Forelimb muscle (tissue), 1 donor: ENCODE data around the gene KRT85. TPM values are rescaled to one million over a fixed set of nuclear protein-coding genes. Genes with fewer than 3 reads are reported as not detected.
"Not testable (repeated sequence)": the region's sequence is repeated elsewhere in the genome, so short reads cannot be mapped to it uniquely, and the experiment has no call there.

Experiments
- DNase-seq: peaks from one replicate; pipeline ENCODE4 v3.0.0-alpha.2; 2013; ENCODE audit warnings: low read depth
- polyA plus RNA-seq: library from polyadenylated mRNA; unstranded; fragments of 120-200 nt; gene quantifications from one replicate; pipeline ENCODE4 v1.2.1, GENCODE V29; 2013; ENCODE audit not compliant: insufficient read length

Gene KRT85
- polyA plus RNA-seq, 1 donor, result not detected

- DNase-seq, result no peak
Measured at GRCh38 chr12:52324153-52324444, 43.2 kb downstream of the KRT85 start.

DNA sequence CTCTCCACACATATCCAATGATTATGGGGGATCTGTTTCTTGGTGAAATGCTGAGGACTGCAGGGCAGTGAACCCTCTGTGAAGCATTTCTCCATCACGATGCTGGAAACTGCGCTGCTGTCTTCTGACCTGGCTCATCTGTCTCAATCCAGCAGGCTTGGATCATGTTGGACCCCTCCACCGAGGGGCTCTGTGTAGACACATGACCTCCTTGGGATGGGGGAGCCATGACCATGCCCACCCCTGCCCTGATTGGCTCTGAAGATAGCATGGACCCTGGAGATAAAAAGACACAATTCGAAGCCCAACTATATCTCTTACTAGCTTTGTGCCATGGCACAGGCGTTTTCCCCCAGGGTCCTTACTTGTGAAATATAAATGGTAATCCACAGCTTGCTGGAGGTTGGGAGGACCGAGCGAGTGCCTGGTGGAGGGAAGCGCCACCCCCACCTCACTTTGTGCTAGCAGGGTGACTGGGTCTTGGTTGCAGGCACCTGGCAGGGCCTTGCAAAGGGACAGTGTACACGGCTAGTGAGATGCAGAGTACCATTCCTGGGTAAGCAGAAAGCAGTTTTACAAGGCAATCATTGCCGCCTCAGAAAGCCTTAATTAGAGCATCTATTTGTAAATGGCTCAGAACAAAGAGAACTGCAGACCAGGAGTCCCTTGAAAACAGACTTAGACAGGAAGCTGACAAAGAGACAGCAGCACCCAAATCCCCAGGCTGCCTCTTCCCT lies 43.7 kb downstream of the KRT85 start:
- DNase-seq, result no peak

DNA sequence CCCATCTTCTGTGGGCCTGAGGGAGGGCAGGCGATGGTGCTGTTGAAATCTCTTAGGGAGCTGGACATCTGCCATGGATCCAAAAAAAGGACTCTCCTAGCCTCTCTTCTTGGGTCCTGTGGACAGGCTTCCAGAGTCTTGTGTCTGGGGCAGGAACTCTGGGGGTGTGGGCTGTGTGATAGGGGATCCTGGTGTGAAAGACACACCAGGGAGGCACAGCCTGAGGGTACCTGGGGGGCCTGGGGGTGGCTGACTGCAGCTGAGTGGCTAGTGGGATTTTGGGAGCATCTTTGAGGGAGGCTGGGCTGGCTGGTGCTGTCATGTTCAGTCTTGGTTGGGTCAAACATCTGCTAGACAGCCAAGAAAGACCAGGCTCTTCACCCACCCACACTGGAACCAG lies 44.3 kb downstream of the KRT85 start:
- DNase-seq, result no peak

- DNase-seq, result no peak
Measured at GRCh38 chr12:52322069-52322468, 45.2 kb downstream of the KRT85 start.

DNA sequence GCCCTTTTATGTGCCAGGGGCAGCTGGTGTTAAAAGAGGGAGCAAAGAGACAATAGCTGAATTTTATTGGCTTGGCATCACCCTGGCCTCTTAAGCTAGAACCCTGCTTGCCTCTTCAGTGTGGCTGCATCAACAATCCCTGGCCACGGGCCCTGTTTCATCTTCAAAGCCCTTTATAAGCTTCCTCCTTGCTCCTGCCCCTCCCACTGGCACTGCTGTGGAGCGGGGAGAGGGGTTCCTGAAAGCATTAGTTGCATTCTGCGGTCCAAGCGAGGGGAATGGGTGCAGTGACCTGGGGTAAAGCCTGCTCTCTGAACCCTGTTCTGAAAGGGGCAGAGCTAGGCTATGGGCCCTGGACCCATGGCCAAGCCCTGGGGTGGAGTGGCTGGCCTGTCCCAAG lies 45.9 kb downstream of the KRT85 start:
- DNase-seq, result no peak

DNA sequence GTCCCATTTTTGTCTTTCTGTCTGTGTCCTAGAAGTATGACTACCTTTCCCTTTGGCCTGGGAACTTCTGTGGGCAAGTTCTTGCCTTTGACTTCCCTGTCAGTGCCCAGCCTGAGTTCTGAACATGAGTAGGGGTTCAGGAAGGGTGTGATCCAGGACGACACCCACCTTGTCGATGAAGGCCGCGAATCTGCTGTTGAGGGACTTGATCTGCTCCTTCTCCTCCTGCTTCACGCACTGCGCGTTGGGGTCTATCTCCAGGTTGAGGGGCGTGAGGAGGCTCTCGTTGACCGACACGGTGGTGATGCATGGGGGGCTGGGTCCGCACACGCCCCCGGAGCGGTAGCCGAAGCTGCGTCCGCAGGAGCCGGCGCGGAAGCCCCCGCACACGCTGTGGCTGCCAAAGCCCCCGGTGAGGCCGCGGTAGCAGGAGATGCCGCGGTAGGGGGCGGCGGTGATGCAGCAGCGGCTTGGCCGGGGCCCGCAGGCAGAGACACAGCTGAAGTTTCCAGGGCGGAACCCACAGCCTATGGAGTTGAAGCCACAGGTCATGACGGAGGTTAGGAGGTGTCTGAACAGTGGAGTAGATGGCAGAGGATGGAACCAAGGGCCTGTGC lies 46.4 kb downstream of the KRT85 start, which contains the start of gene KRT83:
Gene KRT83 (minus strand): TSS at position 615 of the 617 bp plus-strand sequence. CDS start 63 bp downstream, at position 552.
- DNase-seq, result no peak

GRCh38 chr12:52319097-52319496 lies 48.2 kb downstream of the KRT85 start:
- no peak for DNase-seq

DNA sequence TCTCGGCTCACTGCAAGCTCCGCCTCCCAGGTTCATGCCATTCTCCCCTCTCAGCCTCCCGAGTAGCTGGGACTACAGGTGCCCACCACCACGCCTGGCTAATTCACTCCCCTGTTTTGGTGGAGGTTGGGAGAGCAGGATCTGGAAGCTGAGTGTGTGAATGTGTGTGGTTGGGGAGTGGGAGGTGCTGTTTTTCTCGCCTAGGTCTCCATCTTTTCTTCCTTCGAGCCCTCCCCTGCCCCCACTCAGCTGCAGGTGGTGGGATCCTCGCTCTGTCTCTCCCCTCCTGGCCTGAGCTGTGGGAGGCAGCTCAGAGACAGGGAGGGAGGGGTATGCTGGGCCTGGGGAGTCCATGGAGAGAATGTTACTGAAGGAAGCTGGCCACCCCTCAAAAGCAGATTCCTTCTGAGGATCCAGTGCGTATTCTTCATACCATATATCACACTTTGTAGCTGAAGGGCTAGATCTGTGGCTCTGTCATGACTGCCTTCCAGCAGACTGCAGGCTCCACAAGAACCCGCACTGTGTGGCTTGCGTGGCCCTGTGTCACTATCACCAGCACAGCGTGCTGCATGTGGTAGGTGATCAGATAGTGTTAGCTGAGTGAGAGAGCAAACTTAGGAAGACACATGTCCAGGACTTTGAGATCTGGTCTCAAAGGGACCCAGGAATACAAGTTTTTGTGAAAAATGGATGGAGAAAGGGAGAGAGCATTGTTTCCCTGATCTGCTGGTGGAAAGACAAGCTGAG lies 48.9 kb downstream of the KRT85 start:
- no peak for DNase-seq

GRCh38 chr12:52317468-52318052 lies 49.7 kb downstream of the KRT85 start:
- DNase-seq, result no peak

GRCh38 chr12:52316701-52317100 lies 50.6 kb downstream of the KRT85 start:
- no peak for DNase-seq

GRCh38 chr12:52316290-52316689 lies 51.0 kb downstream of the KRT85 start:
- DNase-seq, result no peak

GRCh38 chr12:52315721-52316120 lies 51.6 kb downstream of the KRT85 start:
- DNase-seq, result not testable (repeated sequence)

DNA sequence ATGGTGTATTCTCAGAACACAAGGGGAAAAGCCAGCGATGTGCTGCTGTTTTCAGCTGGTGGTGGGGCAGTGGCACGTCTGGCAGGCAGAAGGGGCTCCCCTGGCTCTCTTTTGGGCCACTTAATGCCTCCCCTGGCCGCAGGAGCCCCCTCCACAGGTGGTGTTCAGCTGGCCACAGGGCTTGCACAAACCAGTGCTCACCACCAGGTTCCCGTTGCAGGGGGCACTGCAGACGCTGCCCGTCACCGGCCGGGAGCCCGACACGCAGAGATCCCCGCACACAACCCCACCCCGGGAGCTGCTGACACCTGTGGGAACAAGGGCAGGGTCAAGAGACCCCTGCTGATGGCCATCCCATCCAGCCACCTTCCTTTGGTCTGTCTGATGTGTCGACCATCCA lies 52.8 kb downstream of the KRT85 start:
- DNase-seq, result no peak

DNA sequence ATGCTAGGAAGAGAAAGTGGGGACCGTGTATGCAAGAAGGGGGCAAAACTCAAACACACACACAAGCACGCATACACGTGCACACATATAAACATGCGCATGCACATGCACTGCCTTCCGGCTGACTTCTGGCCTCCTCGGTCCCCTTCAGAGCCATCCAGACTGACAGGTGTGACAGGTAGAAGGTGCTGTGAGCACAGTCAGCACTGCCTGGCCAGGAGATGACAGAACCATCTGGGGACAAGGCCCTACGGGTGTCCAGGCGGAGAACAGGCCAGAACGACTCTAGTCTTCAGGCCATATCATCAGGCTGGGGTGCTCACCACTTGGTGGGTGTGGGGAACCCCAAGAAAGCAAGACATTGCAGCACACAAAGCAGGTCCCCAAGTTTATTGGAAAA lies 53.4 kb downstream of the KRT85 start:
- DNase-seq, result no peak

DNA sequence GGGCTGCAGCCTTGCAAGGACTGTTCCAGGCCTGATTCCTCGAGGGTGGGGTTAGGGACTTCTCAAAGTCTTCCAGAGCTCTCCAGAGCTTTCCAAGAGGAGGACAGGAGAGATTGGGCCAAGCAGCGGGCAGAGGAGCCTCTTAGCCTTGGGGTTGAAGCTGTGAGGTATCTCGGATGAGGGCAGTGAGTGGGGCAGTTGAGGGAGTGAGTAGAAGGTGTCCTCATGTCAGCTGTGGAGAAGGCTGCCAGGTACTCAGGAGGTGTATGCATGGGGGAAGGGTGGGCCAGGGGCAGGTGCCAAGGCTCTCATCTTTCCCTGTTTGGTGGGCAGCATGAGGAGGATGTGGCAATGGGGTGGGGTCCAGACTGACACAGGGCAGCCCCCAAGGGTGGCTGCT lies 53.8 kb downstream of the KRT85 start:
- no peak for DNase-seq

GRCh38 chr12:52312086-52312485 lies 55.2 kb downstream of the KRT85 start:
- no peak for DNase-seq

- no peak for DNase-seq
Measured at GRCh38 chr12:52311285-52311648, 56.0 kb downstream of the KRT85 start.

DNA sequence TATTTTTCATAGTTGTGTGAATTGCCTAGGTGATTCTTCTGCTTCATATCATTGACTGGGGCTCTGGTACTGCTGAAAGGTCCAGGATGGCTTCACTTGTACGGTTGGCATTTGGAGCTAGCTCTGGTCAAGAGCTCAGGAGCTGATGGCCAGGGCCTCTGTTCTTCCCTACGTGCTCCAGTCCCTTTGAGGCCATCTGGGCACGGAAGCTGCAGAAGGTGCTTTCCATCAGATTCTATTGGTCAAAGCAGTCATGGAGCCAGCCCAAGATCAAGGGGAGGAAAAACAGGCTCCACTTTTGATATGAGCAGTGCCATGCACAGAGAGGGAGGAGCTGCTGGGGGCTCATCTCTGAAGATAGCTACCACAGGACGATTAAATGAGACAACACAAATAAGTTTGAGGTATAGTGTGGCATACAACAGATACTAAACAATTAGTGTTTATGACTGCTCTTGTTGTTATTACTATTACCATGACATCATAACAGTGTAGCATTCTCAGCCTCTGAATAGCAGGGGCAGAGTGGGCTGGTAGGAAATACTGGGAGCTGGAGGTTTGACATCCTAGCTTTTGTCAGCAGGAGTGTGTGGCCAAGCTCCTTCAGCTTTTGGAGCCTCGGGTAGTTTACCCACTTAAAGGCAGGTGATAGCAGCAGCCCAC lies 56.5 kb downstream of the KRT85 start:
- DNase-seq, result no peak
